NOMO-1 treated with dmso at 0.1 percent for 144 hours (cell line): ENCODE measurements around the gene ZNF593OS.

Experiments used
- DNase-seq: peaks from one replicate; lab custom pipeline; 2025; ENCODE audit not compliant: unreplicated experiment; lab: John Stamatoyannopoulos, UW

The ZNF593OS gene

DNA sequence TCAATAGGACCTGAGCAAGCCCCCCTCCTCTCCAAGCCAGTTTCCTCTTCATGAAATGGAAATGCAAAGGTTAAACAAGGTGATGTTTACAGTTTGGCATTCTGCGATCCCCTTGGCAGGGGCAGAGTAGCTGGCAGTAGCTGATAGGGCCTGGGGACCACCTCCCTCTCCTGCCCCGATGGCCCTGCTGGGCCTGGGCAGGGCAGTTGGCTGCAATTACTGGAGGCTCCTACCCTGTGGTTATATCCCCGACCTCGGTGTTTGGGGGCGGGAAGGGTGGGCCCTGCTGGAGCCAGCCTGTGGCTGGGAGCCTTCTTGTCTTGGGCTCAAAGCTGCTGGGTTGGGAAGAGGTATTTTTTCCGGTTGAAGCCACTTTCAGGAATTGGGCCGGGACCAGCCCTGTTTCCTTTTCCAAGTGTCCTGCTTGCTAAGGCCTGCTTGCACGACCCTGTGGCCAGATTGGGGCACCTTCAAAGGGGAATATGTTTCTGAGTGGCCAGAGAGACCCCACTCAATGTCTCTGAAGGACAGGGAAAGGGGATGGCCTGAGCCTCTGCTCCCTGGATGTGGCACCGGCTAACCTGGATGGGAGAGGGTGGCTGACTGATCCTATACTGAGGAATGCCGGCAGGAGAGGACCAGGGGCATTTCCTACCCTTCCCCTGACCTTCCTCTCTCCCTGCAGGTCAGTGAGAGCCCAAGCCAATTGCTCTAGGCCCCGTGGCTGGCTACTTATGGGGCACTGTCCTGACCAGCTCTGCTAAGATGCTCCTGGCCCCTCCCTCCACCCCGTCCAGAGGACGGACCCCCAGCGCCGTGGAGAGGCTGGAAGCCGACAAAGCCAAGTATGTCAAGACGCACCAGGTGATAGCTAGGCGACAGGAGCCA is 10.9 kb downstream of the ZNF593OS start:
- DNase-seq = no peak

DNA sequence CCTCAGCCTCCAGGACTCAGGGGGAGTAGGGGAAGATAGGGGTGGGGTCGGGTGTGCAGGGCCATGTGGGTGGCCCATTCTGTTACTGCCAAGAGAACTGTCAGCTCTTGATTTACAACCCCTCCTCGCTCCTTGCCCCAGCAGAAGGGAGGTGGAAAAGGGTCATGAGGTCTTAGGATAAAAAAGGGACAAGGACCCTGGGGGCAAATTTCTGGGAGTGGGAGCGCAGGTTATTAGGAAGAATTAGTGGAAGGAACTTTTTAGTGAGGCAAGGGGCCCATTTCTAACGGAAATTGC is 11.9 kb downstream of the ZNF593OS start:
- DNase-seq = no peak

DNA sequence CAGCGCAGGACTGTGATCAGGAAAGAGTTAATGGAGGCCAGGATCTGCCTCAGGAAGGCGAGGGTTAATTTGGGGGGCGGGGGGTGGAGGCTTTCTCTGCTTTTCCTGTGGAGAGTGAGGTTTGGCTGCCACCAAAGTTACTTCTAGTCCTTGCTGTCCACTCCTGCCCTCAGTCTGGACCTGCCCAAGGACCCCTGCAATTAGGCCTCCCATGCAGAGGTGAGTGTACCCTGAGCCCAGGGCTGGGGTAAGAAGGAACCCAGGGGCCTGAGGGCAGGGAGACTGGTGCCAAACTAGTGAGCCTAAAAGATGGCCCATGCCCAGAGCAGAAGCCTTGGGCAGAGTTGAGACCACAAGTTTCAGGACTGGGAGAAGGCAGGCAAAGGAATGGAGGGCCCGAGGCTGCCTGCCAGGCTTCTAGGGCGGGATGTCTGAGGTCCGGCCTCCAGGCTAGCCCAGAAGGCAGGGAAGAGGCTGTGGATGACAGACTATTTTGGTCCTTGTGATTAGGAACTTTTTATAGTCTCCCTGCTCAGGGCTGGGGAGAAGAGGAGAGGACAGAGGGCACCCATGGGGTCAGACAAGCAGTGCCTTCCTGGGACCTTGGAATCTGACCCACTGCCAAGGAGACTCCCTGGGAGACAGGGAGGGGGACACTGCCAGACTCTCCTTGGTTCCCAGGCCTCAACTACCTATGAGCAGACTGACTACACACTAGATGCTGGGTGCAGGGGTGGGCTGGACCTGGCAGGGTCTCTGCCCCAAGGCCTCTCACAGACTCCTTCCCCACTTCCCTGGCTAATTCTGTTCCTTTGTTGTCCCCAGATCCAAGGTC is 12.5 kb downstream of the ZNF593OS start, which contains the start of gene FAM110D:
TSS of gene FAM110D (plus strand) at position 172 of the 835 bp plus-strand sequence. CDS start 2,213 bp downstream, outside the sequence.
- DNase-seq = no peak

- no peak for DNase-seq
Observed at GRCh38 chr1:26158271-26158907, 13.2 kb downstream of the ZNF593OS start.

DNA sequence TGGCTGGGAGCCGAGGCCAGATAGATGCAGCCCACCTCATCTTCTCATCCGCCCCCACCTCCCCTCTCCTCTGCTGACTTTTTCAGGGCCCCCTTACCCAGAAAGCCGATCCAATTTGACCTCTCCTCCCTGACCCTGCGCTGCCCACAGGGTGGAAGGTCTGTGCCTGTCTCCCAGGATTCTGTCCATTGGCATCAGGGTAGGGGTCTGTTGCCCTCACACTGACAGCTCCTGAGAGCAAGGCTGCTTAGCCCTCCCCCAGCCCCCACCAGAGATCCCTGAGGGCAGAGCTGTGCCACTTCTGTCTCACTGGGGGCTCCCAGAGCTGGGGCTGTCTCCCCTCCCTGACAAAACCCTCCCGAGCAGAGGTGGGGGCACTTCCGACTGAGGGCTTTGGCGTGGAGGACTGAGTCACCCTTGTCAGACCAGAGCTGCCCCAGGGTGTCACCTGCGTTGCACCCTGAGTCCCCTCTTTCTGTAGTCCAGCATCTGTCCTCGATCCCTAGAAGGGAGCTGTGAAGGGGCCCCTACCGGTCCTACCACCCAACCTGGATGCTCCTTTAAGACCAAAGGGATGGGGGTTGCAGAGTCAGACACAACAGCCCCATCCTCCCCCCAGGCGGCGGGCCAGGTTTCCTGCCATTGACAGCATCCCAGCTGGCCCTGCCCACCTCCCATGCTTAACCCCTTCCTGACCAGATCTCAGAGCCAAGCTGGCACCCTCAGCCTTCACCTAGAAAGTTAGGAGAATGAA is 15.2 kb downstream of the ZNF593OS start:
- no peak for DNase-seq

DNA sequence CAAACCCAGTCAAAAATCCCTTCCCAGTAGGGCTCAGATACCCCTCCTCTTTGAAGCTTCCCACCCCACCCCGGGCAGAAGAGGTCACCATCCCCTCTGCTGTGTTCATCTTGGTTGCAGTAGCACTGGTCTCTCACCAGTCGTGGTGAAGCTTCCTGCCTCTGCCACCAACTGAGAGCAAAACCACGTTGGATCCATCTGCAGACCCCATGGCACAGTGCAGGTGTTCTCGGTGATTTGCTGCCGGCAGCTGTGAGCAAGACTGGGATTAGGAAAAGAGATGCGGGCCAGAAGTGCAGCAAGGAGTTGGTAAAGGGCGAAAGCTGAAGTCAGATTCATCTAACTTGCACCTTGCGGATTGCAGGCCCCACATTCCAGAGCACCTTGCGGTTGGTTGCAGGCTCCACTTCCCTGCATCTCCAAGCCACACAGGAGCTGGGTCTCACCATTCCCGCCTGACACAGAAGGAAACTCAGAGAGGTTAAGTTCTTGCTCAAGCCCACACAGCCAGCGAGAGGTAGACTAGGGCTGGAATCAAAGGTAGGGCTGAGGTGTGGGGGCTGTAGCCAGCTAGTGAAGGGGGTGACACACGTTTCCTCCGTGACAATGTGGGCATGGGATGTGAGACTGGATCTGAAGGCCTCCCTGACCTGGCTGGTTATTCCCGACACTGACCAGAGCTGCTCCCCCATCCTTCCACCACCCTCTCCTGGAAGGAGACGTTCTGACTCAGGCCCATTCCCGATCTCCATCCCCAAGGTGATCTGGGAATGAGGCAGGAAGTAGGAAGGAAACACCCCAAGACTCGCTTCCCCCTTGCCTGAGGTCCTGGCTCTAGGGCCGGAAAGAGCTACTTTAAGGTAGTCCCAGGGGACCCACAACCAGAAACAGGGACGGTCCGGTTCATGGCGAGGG is 16.0 kb downstream of the ZNF593OS start:
- no peak for DNase-seq

GRCh38 chr1:26154750-26155149 is 16.9 kb downstream of the ZNF593OS start:
- DNase-seq = no peak

- DNase-seq = no peak
Observed at GRCh38 chr1:26153966-26154532, 17.6 kb downstream of the ZNF593OS start.

- no peak for DNase-seq
Observed at GRCh38 chr1:26148887-26149286, 22.7 kb downstream of the ZNF593OS start.

DNA sequence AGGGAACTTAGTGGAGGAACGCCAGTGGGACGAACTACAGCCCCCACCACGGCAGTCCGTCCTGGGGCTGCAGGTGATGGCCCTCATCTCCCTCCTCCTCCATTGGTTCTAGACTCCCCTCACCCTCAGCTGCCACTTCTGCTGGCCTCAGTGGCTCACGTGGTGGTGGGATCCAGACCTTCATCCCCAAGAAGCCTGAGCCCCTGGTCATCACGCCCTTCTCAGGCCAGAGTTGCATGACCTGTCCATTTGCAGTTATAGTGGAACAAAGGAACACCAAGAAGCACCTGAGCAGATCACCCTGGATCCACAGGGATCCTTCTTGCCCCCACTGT is 25.7 kb downstream of the ZNF593OS start:
- DNase-seq = no peak

DNA sequence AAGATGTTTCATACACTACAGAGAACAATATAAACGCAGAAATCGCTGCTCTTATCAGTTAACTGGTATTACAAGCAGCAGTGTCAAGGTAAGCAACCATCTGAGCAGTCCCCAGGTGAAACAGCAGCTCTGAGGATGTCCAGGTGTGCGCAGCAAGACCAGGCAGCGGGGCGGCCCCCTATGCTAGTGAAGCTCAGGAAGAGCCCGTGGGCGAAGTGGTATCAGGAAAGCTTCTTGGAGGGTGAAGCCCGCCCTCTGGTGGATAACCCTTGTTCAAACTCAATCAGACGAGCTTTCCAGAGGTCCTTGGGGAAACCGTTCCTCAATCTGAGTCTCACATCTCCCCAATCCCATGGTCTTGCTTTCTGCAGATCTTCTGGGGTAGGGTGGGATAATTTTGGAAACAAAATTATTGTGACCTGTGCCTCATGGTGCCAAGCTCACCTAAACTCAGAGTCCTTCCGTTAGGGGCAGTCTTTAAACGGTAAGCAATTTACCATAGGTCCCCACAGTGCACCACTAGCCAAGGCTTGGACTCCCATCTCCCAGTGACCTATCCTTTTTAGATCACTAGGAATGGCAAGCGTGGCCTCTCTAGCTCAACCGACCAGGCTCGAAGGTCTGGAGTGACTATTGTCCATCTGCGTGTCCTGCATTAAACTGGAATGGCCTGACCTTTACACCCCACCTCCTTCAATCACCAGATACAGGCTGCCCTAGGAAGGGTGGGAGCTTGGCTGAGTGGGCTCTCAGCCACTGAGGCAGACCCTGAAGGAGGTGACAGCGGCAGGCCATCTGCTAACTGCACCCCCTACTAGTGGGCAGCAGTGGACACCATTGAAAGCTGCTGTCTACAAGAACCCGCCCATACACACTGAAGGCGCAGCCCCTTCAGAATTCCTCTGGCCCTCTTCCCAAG is 26.3 kb downstream of the ZNF593OS start:
- no peak for DNase-seq

DNA sequence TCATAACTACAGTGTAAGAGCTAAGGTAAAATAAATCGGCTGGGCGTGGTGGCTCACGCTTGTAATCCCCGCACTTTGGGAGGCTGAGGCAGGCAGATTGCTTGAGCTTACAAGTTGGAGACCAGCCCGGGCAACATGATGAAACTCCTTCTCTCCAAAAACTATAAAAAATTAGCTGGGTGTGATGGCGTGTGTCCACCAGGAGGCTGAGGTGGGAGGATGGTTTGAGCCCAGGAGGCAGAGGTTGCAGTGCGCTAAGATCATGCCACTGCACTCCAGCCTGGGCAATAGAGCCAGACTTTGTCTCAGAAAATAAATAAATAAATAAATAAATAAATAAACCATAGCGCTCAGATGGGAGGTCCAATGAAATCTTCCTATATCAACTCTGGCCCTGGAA is 29.5 kb downstream of the ZNF593OS start:
- DNase-seq = no peak

DNA sequence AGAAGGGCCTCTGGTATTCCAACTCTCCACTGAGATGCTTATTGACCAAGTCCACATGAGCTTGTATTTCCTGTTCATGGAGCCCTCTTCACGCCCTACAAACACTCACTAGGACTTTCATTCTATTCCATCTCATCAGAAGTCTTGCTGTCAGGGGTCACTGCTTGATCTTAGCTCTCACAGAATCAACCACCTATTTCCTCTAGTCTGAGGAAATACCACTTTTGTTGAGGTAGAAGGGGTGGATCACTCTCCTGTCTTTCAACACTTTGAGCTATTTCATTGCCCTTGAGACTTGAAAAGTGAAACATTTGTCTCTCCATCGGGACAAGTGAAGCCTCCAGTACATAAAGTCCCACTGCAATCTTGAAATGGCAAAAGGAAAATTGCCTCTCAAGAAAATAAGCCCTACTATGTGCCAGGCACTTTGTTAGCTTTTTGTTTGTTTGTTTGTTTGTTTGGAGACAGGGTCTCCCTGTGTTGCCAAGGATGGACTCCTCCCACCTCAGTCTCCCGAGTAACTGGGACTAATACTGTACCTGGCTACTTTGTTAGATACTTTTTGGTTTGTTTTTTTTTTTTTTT is 32.6 kb downstream of the ZNF593OS start:
- DNase-seq = no peak

- no peak for DNase-seq
Observed at GRCh38 chr1:26134466-26134865, 37.2 kb downstream of the ZNF593OS start.

DNA sequence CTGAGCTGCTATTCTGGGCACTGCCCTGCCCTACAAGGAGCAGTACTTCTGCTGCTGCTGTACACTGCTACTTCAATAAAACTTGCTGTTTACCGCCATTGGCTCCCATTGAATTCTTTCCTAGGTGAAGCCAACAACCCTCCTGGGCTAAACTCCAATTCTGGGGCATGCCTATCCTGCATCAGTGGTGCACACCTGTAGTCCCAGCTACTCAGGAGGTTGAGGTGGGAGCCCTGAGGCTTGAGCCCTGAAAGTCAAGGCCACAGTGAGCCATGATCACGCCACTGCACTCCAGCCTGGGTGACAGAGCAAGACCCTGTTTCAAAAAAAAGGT is 38.8 kb downstream of the ZNF593OS start:
- DNase-seq = no peak

DNA sequence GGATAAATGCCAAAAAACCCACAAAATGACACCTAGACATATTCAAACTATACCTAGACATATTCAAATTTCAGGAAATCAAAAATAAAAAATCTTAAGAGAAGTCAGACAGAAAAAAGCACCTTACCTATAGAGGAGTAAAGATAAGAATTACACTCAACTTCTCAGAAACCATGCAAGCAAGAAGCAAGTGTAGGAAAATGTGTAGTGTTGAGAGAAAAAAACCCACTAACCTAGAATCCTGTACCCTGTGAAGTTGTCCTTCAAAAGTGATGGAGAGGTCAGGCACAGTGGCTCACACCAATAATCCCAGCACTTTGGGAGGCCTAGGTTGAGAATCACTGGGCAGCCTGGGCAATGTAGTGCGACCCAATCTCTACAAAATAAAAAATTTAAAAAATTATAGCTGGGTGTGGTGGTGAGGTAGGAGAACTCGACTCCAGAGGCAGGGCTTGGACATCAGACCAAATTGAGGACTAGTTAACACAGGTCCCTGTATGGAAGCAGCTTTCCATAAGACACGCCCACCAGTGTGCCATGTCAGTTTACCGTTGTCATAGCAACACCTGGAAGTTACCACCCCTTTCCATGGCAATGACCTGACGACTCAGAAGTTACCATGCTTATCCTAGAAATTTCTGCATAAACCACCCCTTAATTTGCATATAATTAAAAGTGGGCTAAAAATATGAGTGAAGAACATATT is 39.4 kb downstream of the ZNF593OS start:
- no peak for DNase-seq

GRCh38 chr1:26130695-26131094 is 40.9 kb downstream of the ZNF593OS start:
- no peak for DNase-seq

- no peak for DNase-seq
Observed at GRCh38 chr1:26129778-26130177, 41.9 kb downstream of the ZNF593OS start.
